GM12874 (cell line): ENCODE data around the gene PTPN23.

Experiments
- TF ChIP-seq, protein P1 (sequence below): IDR thresholded peaks from 2 replicates; pipeline ENCODE4 v1.5.1; 2011; ENCODE audit warnings: low read depth, mild to moderate bottlenecking, control low read depth, low read length, moderate library complexity; ENCODE audit not compliant: insufficient read depth

Gene PTPN23

DNA sequence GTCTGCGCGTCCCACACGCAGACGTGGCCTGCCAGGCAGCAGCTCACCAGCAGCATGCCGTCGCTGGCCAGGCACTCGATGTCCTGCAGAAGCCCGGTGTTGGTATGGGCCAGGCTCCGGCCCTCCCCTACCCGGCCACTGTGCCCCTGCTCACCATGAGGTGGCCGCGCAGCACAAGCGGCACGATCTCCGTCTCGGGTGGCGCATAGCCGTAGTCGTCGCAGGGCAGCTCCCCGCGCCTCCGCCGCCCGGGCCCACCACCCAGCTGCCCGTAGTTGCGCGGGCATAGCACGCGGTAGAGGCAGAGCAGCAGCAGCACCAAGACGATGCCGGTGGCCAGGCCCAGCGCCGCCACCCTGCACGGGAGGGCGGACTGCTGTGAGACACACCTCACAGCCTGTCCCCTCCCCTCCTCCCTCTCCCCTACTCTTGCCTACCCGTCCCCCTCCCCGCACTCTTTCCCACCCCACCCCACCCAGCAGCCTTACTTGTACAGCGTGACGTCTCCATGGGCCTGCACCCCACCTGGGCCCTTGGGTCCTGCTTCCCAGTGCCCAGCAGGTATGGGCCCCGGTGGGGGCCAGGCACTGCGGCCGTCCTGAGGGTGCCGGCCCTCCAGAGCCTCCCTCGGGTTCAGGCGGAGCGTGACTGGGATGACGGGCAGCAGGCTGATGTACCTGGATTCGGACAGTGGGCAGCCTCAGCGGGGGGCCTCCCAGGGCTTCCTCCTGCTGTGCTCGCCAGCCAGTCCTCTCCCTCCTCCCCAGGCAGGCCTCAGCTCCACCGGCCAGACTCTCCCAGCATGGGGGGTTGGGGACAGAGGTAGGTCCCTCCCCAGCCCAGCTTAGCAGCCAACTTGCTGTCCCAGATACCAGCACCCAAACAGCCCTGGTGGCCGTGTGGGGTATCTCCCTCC lies 37.6 kb downstream of the PTPN23 start:
- TF ChIP-seq, protein P1, sequence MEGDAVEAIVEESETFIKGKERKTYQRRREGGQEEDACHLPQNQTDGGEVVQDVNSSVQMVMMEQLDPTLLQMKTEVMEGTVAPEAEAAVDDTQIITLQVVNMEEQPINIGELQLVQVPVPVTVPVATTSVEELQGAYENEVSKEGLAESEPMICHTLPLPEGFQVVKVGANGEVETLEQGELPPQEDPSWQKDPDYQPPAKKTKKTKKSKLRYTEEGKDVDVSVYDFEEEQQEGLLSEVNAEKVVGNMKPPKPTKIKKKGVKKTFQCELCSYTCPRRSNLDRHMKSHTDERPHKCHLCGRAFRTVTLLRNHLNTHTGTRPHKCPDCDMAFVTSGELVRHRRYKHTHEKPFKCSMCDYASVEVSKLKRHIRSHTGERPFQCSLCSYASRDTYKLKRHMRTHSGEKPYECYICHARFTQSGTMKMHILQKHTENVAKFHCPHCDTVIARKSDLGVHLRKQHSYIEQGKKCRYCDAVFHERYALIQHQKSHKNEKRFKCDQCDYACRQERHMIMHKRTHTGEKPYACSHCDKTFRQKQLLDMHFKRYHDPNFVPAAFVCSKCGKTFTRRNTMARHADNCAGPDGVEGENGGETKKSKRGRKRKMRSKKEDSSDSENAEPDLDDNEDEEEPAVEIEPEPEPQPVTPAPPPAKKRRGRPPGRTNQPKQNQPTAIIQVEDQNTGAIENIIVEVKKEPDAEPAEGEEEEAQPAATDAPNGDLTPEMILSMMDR: 0 out of 2 replicates have a peak, but pooled peaks have one; percentile 7

DNA sequence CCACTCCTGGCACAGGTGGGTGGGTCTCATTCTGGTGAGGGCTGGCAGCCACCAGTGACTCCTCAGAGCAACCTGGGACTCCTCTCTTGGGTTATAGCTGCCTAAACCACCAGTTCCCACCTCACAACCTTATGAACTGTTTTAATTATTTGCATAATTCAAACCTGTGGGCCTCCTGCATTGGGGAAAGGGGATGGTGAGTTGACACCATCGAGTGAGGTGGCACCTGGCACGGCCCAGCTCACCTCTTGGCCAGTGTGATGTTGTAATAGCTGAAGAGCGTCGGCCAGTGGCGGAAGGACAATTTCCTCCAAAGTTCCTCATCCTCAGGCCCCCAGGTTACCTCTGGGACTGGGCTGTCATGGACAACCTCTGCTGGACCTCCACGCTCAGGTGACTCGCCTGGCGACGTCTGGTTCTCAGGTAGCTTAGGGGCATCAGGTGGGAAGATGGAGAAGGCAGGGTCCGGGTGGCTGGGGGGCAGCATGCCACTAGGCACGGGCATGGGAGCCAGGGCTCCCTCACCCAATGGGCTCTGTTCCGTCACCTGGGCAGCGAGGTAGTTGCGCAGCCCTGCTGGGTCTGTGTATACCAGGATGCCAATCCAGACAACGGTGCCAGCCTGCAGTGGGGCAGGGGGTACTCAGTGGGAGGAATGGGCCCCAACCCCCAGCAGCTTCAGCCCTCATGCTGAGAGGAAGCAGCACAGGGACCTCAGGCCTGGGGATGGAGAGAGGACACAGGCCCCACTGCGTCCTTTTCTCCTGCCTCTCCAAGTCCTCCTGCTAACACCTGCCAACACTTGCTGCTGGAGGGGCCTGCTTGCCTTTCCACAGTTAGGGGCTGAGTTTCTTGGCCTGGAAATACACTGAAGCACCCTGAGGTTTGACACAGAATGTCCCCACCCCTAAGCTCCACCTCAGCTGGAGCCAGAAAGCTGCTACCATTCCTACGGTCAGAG lies 38.5 kb downstream of the PTPN23 start:
- TF ChIP-seq, protein P1: no peak

DNA sequence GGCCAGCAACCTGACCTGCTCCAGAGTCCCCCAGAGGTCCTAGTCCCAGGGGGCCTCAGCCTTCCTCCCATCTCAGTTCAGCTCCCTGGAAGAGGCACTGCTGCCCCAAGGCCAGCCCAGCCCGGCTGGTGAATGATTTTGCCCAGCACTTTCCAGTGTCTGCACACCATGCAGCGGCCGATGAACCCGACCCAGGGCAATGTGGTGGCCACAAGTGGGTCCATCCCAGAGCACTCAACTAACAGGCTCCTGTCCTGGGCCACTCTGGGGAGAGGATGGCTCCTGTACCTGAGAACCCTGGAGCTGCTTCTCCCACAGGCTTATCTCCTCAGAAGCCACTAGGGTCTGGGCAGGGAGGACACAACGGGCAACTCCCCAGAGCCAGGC lies 39.2 kb downstream of the PTPN23 start:
- TF ChIP-seq, protein P1: no peak

DNA sequence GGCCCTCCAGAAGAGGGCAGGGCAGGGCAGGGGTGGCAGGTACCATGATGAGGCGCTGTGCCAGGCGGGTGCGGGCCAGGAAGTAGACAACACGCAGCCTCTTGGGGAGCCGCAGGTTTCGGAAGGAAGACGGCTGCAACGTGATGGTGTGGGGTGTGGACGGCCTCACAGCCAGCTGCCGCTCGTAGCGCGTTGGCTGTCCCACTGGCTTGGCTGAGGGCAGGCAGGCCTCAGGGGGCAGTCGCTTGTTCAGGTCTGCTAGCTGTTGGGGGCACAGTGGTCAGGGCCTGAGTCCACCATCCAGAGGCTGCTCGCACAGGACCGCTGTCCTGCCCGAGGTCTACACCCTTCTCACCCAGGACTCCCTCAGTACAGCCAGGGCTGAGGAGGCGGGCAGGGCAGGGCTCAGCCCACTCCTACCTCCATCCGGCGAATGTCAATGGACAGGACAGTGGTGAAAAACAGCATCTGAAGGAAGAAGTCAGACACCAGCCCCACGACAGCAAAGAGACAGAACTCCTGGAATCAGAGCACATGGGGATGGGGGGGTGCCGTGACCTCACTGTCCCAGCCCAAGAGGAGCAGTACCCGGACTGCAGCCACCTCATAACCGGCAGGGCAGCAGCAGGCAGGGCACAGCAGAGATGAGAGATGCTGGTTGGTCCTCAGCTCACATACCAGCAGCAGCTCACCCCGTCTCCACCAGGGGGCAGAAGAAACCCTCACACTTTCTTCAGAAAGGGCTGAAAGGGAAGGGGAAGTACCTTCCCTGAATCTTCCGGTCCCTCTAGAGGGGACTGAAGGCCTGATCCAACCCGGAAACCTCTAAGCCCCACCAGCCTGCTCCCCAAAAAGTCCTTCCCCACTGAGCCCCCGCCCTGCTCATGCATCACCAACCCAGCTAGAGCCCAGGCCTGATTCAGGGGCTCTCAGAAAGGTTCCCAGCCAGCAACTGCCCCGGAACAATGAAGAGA lies 40.0 kb downstream of the PTPN23 start:
- TF ChIP-seq, protein P1: peak; percentile 95

DNA sequence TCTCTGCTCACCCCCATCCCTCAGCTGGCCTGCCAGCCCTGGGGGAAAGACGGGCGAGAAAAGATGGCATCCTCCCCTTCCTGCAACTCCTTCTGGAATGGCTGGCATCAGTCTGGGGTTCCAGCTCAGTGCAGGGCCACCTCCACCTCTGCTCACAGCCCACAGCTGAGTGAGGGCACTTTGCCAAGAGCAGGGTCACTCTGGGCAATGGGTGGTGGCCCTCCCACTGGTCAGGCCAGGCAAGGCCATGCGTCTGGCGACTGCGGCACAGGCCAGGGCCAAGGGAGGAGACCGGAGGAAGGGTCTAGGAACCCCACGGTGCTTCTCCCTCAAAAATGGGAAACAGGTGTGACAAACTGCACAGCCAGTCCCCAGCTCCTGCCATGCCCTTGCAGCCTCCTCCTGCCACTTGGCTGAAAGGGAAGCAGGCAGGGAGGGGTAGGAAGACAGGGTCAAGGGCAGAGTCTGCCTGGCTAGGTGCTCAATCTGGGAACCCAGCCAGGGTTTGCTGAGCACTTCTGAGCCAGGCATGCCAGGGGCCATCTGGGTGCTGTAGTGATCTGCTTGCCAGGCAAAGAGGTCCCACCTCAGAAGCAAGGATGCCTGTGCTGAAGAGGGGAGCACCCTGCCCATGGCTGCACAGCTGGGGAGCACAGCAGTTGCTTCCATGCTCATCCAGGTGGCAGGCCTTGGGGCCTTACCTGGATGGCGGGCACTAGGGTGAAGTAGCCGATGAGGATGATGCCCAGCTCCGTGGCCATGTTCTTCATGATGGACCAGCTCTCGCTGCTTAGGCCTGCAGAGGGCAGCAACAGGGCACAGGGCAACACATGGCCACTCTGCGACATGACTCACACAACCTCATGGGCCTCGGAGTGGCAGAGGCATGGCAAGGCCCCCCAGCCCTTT lies 41.2 kb downstream of the PTPN23 start:
- TF ChIP-seq, protein P1: peak; percentile 44

DNA sequence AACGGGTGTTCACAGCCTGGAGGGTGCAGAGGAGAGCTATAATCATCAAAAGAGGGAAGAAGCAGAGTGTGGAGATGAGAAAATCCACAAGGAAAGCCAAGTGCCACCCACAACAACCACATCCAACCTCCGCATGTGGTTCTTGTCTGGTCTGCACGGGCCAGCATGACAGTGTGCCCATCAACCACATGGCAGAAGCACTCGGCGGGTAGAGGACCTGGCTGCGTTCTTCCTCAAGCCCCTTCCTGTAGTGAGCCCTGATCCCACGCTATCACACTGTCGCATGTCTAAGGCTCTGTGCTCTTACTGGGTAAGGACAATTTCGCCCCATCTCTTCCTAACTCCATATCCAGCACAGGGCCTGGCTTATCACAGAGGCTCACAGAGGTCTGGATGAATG lies 41.9 kb downstream of the PTPN23 start:
- TF ChIP-seq, protein P1: no peak
